ENCODE measurements around the gene POLR3B.
"Not testable (repeated sequence)": the region's sequence is repeated elsewhere in the genome, so short reads cannot be mapped to it uniquely, and the experiment has no call there.

The POLR3B gene

GRCh38 chr12:106477627-106478026 is 120.1 kb downstream of the POLR3B start:
- not testable (repeated sequence) for FAIRE-seq

DNA sequence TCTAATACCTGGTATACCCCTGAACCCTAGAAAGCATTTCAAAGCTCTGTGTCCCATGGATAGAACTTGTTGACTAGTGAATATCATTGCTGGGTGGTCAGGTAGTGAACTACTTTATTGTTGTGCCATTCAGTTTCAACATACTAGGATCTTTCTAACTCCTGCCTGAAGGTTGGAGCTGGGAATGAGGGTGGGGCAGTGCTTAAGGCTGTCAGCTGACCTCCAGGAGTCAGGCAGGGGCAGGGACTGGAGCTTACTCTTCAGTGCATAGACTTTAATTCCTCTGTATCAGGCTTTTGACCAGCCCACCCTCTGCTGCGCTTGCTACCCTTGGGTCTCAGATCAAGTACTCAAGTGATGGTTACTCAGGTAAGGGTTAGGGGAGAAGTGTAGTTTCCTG is 122.7 kb downstream of the POLR3B start:
- FAIRE-seq, result no peak

DNA sequence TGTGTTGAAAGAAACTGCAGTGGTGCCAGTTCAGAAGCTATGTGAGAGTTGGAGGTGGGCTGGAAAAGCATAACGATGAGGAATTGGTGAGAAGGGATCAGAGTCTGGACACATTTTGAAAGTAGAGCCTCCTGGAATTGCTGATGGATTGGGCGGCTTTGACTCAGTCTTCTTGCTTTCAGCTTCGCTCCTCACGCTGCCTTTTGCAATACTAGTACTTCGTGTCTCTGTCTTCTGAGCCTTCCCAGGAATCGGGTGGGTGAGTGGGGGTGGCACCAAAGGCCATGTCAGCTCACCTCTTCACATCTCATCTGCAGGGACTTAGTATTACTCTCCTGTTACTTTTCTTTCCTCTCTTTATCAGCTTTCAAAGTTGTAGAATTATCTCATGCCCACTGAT is 123.7 kb downstream of the POLR3B start:
- FAIRE-seq, result no peak

GRCh38 chr12:106487664-106488063 is 130.1 kb downstream of the POLR3B start:
- no peak for FAIRE-seq

GRCh38 chr12:106488884-106489283 is 131.3 kb downstream of the POLR3B start:
- FAIRE-seq, result no peak

- FAIRE-seq, result no peak
Measured at GRCh38 chr12:106490264-106490663, 132.7 kb downstream of the POLR3B start.

DNA sequence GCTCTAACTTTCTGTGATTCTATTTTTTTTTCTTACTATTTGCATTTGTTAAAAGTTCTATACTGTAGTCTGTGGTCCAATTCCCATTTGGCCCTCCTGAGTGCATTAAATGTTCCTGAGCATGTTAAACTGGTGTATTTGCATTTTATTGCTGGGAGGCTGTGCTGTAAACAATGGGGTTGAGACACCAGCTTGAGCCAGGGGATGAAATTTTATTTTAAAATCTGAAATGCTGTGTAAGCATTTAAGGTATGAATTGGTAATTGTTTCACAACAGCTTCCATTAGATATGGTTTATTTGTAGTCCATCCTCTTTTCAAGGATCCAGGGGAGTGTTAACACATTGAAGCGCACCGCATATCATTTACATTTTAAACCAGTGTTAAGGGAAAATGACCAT is 135.3 kb downstream of the POLR3B start:
- FAIRE-seq, result no peak

- no peak for FAIRE-seq
Measured at GRCh38 chr12:106493531-106493930, 136.0 kb downstream of the POLR3B start.

GRCh38 chr12:106495354-106495965 is 137.9 kb downstream of the POLR3B start:
- no peak for FAIRE-seq

DNA sequence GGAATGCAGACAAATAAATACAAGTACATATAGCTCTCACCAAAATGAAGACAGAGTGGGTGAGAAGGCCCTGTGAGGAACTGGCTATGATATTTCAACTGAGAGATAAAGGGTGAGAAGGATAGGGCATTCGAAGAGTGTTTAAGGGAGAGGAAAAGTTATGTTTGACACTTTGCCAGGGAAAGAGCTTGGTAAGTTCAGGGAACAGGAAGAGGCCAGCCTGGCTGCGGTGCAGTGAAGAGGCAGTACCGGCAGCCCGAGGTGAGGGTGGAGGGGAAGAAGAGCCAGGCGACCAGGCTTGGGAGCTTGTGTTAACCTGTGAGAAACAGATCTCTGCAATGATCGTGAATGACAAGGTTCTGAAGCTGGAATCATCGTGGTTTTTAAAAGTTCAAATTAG is 140.5 kb downstream of the POLR3B start:
- FAIRE-seq, result no peak

GRCh38 chr12:106499628-106500027 is 142.1 kb downstream of the POLR3B start:
- no peak for FAIRE-seq

GRCh38 chr12:106506691-106507090 is 149.1 kb downstream of the POLR3B start:
- no peak for FAIRE-seq

DNA sequence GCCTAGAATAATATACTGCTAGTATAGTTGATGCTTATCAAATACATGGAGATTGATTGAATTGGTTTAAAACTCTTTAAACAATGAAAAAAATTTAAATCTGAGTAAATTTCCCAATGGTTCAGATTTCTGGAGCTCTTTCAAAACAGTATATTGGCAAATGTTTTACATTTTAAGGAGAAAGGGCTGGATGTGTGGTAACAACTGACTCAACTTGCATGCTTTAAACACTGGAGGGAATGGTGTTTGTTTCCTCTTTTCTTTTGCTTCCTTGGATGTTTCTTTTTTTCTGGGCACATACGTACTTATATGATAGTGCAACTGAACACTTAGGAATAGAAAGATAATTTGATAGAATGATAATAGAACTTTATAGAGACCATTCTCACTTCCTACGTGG is 151.4 kb downstream of the POLR3B start:
- FAIRE-seq, result no peak

GRCh38 chr12:106511365-106511764 is 153.8 kb downstream of the POLR3B start:
- no peak for FAIRE-seq

DNA sequence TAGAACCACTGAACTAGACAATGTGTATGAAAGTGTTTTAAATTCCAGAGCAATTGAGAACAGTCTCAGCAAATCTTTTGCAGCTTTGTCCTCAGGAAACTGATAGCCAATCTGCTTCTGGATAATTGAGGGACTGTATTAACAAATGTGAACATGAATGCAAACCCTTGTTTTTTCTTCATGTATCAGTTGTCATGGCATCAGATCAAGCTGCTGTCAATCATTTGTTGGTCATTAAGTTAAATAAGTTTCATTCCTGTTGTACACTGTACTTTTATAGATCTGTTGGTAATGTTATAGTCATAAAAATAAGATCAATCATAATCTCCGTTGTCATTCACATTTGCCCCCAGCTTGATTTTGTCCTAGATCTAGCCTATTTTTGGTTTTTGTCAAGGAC is 159.8 kb downstream of the POLR3B start:
- FAIRE-seq, result no peak

DNA sequence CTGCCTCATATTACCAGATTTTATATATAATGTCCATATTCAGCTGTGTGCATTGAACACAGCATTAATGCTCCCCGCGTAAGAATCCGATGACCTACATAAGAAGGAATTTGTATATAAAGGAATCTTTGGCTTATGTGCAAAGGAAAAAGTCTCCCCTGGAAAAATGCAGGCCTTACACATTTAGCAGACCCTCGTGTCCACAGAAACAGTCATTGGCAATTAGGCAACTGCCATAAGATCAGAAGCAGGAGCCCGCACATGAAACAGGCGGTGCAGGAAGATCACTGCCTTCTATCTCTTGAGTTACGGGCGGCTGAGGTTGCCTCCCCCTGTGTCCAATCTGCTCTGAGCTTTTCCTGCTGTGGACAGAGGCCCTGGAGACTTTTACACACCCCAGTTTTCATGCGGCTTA is 162.1 kb downstream of the POLR3B start:
- FAIRE-seq, result no peak

DNA sequence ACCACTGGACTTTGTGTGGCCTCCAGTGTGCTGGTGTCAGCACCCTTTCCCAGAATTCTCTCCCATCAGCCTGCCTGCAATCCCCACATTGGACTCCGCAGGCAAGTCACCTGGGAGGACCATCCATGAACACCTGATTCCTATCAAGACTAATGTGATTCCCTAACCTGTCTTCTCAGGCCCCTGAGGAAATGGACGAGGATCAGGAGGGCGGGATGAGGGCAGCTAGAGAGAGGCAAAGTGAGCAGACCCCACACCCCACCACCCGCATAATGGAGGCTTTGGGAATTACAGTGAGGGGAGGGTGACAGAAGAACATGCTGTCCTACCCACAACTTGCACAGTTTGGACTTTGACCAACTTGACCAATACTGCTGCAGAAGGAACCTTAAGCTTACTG is 164.4 kb downstream of the POLR3B start:
- FAIRE-seq, result no peak

DNA sequence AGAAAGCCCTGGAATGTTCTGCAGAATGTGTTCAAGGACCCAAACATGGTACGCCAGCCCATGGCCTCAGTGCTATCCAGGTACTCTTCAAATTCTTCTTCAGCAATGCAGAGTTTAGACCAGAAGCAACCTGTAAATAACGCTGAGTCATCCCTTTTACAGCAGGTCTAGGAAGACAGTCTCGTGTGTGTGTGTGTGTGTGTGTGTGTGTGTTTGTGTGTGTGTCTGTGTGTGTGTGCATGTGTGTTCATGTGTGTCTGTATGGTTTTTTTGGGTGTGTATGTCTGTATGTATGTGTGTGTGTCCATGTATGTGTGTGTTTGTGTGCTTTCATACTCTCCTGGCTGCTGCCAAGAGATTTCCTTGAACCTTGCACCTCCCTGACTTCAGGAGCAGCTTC is 165.2 kb downstream of the POLR3B start:
- no peak for FAIRE-seq

GRCh38 chr12:106527356-106527755 is 169.8 kb downstream of the POLR3B start:
- no peak for FAIRE-seq

- no peak for FAIRE-seq
Measured at GRCh38 chr12:106541201-106541600, 183.7 kb downstream of the POLR3B start.

GRCh38 chr12:106551410-106551809 is 193.9 kb downstream of the POLR3B start:
- FAIRE-seq, result no peak

DNA sequence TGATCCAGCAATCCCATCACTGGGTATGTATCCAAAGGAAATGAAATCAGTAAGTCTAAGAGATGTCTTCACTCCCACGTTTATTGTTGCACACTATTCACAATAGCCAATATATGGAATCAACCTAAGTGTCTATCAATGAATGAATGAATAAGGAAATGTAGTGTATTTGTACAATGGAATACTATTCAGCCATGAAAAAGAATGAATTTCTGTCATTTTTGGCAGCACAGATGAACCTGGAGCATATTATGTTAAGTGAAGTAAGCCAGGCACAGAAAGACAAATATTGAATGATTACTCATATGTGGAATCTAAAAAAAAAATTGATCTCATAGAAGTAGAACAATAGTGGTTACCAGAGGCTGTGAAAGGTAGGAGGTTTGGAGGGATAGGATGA is 194.7 kb downstream of the POLR3B start:
- no peak for FAIRE-seq
